Loucy (cell line): ENCODE data around the gene PLEKHA5.

Experiments used
- H2AFZ ChIP-seq: fragments of 200-600 bp; sonication (generic); 2 replicates; pipeline ENCODE4 v1.6.0; 2016; ENCODE audit warnings: antibody characterized with exemption, mild to moderate bottlenecking, low read length, moderate library complexity
- H3F3A ChIP-seq: fragments of 200-600 bp; 2 replicates; pipeline ENCODE4 v1.6.0; 2016; ENCODE audit warnings: antibody characterized with exemption, low read depth, mild to moderate bottlenecking
- H3K27me3 ChIP-seq: fragments of 200-600 bp; sonication (generic); 2 replicates; pipeline ENCODE4 v1.6.1; 2014; ENCODE audit warnings: low read length, mild to moderate bottlenecking; ENCODE audit not compliant: insufficient read depth, poor library complexity, severe bottlenecking
- H3K36me3 ChIP-seq: fragments of 200-600 bp; sonication (generic); 2 replicates; pipeline ENCODE4 v1.6.1; 2016; ENCODE audit warnings: low read length; ENCODE audit not compliant: insufficient read depth
- H3K4me1 ChIP-seq: fragments of 200-600 bp; sonication (generic); 2 replicates; pipeline ENCODE4 v1.5.1; 2014; ENCODE audit warnings: low read length, mild to moderate bottlenecking; ENCODE audit not compliant: insufficient read depth, poor library complexity, severe bottlenecking
- H3K4me2 ChIP-seq: fragments of 200-600 bp; sonication (generic); 2 replicates; pipeline ENCODE4 v1.6.0; 2014; ENCODE audit warnings: antibody characterized with exemption, low read length, low read depth, mild to moderate bottlenecking; ENCODE audit not compliant: poor library complexity, severe bottlenecking
- H3K4me3 ChIP-seq: fragments of 200-600 bp; sonication (generic); 2 replicates; pipeline ENCODE4 v1.5.1; 2014; ENCODE audit warnings: low read length, mild to moderate bottlenecking, mixed read lengths; ENCODE audit not compliant: poor library complexity, severe bottlenecking
- H3K79me2 ChIP-seq: fragments of 200-600 bp; sonication (generic); 2 replicates; pipeline ENCODE4 v1.6.1; 2014; ENCODE audit warnings: low read length; ENCODE audit not compliant: insufficient read depth
- H3K9ac ChIP-seq: fragments of 200-600 bp; sonication (generic); 2 replicates; pipeline ENCODE4 v1.6.0; 2014; ENCODE audit warnings: mild to moderate bottlenecking, low read depth, low read length, moderate library complexity; ENCODE audit not compliant: poor library complexity, severe bottlenecking
- H3K9me2 ChIP-seq: fragments of 200-600 bp; sonication (generic); replicated peaks from 2 replicates; pipeline ENCODE4 v1.6.1; 2016; ENCODE audit warnings: low read depth, low read length, mixed read lengths
- H3K9me3 ChIP-seq: fragments of 200-600 bp; sonication (generic); 2 replicates; pipeline ENCODE4 v1.6.1; 2014; ENCODE audit warnings: mild to moderate bottlenecking, antibody characterized with exemption, low read length, low read depth; ENCODE audit not compliant: insufficient read depth
- H4K20me1 ChIP-seq: fragments of 200-600 bp; sonication (generic); 2 replicates; pipeline ENCODE4 v1.6.0; 2014; ENCODE audit warnings: antibody characterized with exemption, low read length, mild to moderate bottlenecking; ENCODE audit not compliant: insufficient read depth, poor library complexity, severe bottlenecking
- CTCF ChIP-seq: fragments of 200-600 bp; sonication (generic); conservative IDR thresholded peaks from 2 replicates; pipeline ENCODE4 v1.5.1; 2014; ENCODE audit warnings: mild to moderate bottlenecking, antibody characterized with exemption, low read length
- EZH2phosphoT487 ChIP-seq: fragments of 200-600 bp; IDR thresholded peaks from 2 replicates; pipeline ENCODE4 v1.6.1; 2018; ENCODE audit warnings: antibody characterized with exemption, mild to moderate bottlenecking, moderate library complexity, borderline replicate concordance

PLEKHA5 gene

GRCh38 chr12:19402211-19402610 lies 272.7 kb downstream of the PLEKHA5 start:
- Histone ChIP-seq H3K9ac (no peak overlapping the region), H3K9me2 (no peaks in the 10 kb centered on the region), H3K4me3 (no peak overlapping the region), H2AFZ (no peak overlapping the region), H3K36me3 (no peaks in the 10 kb centered on the region), H3K27me3 (no peaks in the 10 kb centered on the region), H3K4me1 (no peaks in the 10 kb centered on the region), H3F3A (no peaks in the 10 kb centered on the region), H3K4me2 (no peak overlapping the region), H3K79me2 (no peaks in the 10 kb centered on the region), H3K9me3 (no peaks in the 10 kb centered on the region), H4K20me1 (no peaks in the 10 kb centered on the region)
- TF ChIP-seq EZH2phosphoT487 = no peak
- no peak for TF ChIP-seq CTCF

GRCh38 chr12:19402743-19403431 lies 273.4 kb downstream of the PLEKHA5 start:
- no peaks in the 10 kb centered on the region for H3K79me2 ChIP-seq
- no peak overlapping the region for H2AFZ ChIP-seq
- H3K4me1 ChIP-seq = no peaks in the 10 kb centered on the region
- no peak overlapping the region for H3K4me3 ChIP-seq
- no peaks in the 10 kb centered on the region for H3K9me2 ChIP-seq
- H3K36me3 ChIP-seq = no peaks in the 10 kb centered on the region
- no peak overlapping the region for H3K4me2 ChIP-seq
- H3K9ac ChIP-seq = no peak overlapping the region
- no peaks in the 10 kb centered on the region for H3F3A ChIP-seq
- H3K9me3 ChIP-seq = no peaks in the 10 kb centered on the region
- H4K20me1 ChIP-seq = no peaks in the 10 kb centered on the region
- no peaks in the 10 kb centered on the region for H3K27me3 ChIP-seq
- no peak for TF ChIP-seq EZH2phosphoT487
- TF ChIP-seq CTCF = no peak

GRCh38 chr12:19404242-19404880 lies 274.8 kb downstream of the PLEKHA5 start:
- Histone ChIP-seq H3K4me1 (no peaks in the 10 kb centered on the region), H3K36me3 (no peaks in the 10 kb centered on the region), H3K9me3 (no peaks in the 10 kb centered on the region), H3K9me2 (no peaks in the 10 kb centered on the region), H3K4me3 (no peak overlapping the region), H3F3A (no peaks in the 10 kb centered on the region), H2AFZ (0 out of 2 replicates have a peak overlapping the region, but pooled peaks have one; percentile 36), H3K79me2 (no peaks in the 10 kb centered on the region), H3K27me3 (no peaks in the 10 kb centered on the region), H3K9ac (no peak overlapping the region), H4K20me1 (no peaks in the 10 kb centered on the region), H3K4me2 (no peak overlapping the region)
- TF ChIP-seq CTCF (no peak), EZH2phosphoT487 (no peak)
